IMR-90 (cell line): Measurements from ENCODE around the gene MSMP.

Source experiments
- BHLHE40 ChIP-seq: fragments of 150-350 bp; IDR thresholded peaks from 2 replicates; pipeline ENCODE4 v1.6.1; 2016; ENCODE audit warnings: mild to moderate bottlenecking, low read depth, low read length
- CEBPB ChIP-seq: IDR thresholded peaks from 2 replicates; pipeline ENCODE4 v1.6.1; 2012; ENCODE audit warnings: low read depth, low read length, improper control_type of control experiment
- ELK1 ChIP-seq: fragments of 150-350 bp; IDR thresholded peaks from 2 replicates; pipeline ENCODE4 v1.6.1; 2016; ENCODE audit warnings: low read depth, mild to moderate bottlenecking, low read length, moderate library complexity, borderline replicate concordance
- FOS ChIP-seq: fragments of 150-350 bp; IDR thresholded peaks from 2 replicates; pipeline ENCODE4 v1.6.1; 2016; ENCODE audit warnings: low read depth, low read length
- MAFK ChIP-seq: IDR thresholded peaks from 2 replicates; pipeline ENCODE4 v1.6.1; 2012; ENCODE audit warnings: low read depth, low read length, improper control_type of control experiment
- MXI1 ChIP-seq: IDR thresholded peaks from 2 replicates; pipeline ENCODE4 v1.6.1; 2012; ENCODE audit warnings: low read depth, mild to moderate bottlenecking, low read length, moderate library complexity, borderline replicate concordance
- NFE2L2 ChIP-seq: fragments of 150-350 bp; IDR thresholded peaks from 2 replicates; pipeline ENCODE4 v1.6.1; 2016; ENCODE audit warnings: low read depth, mild to moderate bottlenecking, low read length
- POLR2A ChIP-seq: IDR thresholded peaks from 2 replicates; pipeline ENCODE4 v1.6.1; 2012; ENCODE audit warnings: mild to moderate bottlenecking, low read depth, low read length
- RAD21 ChIP-seq: IDR thresholded peaks from 2 replicates; pipeline ENCODE4 v1.6.1; 2012; ENCODE audit warnings: low read length, improper control_type of control experiment
- RCOR1 ChIP-seq: IDR thresholded peaks from 2 replicates; pipeline ENCODE4 v1.6.1; 2012; ENCODE audit warnings: mild to moderate bottlenecking, low read length, improper control_type of control experiment; ENCODE audit not compliant: insufficient replicate concordance
- RFX5 ChIP-seq: IDR thresholded peaks from 2 replicates; pipeline ENCODE4 v1.8.0; 2012; ENCODE audit warnings: low read depth, mild to moderate bottlenecking, low read length, moderate library complexity
- SMC3 ChIP-seq: fragments of 150-350 bp; IDR thresholded peaks from 2 replicates; pipeline ENCODE4 v1.6.1; 2016; ENCODE audit warnings: low read depth, mild to moderate bottlenecking, antibody characterized with exemption, low read length, moderate library complexity
- USF2 ChIP-seq: fragments of 150-350 bp; IDR thresholded peaks from 2 replicates; pipeline ENCODE4 v1.6.1; 2017; ENCODE audit warnings: mild to moderate bottlenecking, antibody characterized with exemption, low read length, low read depth
- TF ChIP-seq, protein P1 (sequence below): conservative IDR thresholded peaks from 2 replicates; pipeline ENCODE4 v1.5.1; 2012; ENCODE audit warnings: mild to moderate bottlenecking, low read depth, low read length, improper control_type of control experiment

- TF ChIP-seq CEBPB (no peak), FOS (no peak), POLR2A (no peak), USF2 (no peak), BHLHE40 (no peak), MAFK (no peak), MXI1 (no peak), NFE2L2 (no peak), RCOR1 (no peak), RAD21 (no peak), RFX5 (no peak), ELK1 (no peak), SMC3 (no peak)
- TF ChIP-seq, protein P1, sequence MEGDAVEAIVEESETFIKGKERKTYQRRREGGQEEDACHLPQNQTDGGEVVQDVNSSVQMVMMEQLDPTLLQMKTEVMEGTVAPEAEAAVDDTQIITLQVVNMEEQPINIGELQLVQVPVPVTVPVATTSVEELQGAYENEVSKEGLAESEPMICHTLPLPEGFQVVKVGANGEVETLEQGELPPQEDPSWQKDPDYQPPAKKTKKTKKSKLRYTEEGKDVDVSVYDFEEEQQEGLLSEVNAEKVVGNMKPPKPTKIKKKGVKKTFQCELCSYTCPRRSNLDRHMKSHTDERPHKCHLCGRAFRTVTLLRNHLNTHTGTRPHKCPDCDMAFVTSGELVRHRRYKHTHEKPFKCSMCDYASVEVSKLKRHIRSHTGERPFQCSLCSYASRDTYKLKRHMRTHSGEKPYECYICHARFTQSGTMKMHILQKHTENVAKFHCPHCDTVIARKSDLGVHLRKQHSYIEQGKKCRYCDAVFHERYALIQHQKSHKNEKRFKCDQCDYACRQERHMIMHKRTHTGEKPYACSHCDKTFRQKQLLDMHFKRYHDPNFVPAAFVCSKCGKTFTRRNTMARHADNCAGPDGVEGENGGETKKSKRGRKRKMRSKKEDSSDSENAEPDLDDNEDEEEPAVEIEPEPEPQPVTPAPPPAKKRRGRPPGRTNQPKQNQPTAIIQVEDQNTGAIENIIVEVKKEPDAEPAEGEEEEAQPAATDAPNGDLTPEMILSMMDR, result no peak
These were observed 45.9 kb downstream of the MSMP start for GRCh38 chr9:35708146-35708545.
